H54 (cell line): ENCODE results near the gene PARS2.

Experiments used
- DNase-seq: peaks from one replicate; pipeline ENCODE4 v3.0.0; 2011; ENCODE audit warnings: low spot score, mixed read lengths; ENCODE audit not compliant: insufficient read length
- FAIRE-seq: peaks from 3 replicates; lab custom pipeline; 2011; peaks lifted over from hg19 to GRCh38; lab: Jason Lieb, UNC
- POLR2A ChIP-seq: IDR thresholded peaks from 2 replicates; pipeline ENCODE4 v1.6.1; 2011; ENCODE audit warnings: low read depth, mild to moderate bottlenecking, low read length

The PARS2 gene

DNA sequence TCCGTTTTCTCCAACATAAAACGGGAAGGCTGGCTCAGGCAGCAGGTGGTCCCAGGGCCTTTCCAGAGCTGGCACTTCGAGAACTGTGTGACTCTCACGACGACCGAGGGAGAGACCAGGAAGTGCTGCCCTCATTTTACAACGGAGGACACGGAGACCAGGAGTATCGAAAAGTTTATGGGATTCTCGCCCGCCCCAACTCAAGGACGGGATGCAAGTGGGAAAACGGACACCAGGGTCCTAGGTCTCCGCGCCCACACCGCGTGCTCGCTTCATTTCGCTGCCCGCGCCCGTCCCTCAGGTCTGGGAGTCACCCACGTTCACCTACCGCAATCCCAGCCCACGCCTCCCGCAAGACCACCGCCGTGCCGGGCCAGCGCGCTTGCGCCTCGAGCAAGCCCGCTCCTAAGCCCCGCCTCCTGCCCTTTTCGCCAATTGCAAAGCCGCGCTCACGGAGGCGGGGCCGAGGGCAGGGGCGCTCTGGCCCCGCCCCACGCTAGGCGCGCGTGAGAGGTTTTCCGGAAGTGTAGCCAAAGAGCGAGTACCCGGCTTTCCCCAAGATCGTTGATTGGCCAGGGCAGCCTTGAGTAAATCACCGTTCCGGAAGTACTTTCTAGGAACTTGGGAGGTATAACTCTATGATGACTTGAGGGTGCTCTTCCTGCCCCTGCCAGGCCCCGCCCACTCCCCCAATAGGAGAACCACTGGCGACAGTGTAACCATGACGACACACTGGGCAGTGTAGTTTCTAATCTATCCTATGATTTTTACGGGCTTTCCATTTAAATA lies at the start of gene PARS2:
Gene PARS2, minus strand, starts transcription at position 391 of the 789 bp plus-strand sequence. CDS start 5,362 bp downstream, outside the sequence.
- DNase-seq (peak; percentile 96), FAIRE-seq (peak; percentile 92)
- peak; percentile 90 for TF ChIP-seq POLR2A

DNA sequence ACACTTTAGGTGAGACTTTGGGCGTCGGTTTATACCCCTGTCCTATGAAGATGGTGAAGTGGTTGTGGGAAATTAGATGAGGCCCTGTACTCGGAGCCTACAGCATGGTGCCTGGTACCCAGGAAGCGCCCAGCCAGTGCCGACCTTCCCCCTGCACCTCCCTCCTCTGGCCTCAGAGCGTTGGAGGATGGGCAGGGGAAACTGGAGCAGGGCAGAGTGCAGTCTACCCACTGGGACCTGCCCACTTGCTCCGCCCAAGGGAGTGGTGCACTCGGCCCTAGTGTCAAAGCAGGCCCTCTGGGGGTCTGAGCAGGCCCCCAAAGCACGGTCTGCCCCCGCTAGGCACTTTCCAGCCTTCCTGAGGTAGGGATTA lies 49.8 kb upstream of the PARS2 start:
- no peak for FAIRE-seq

DNA sequence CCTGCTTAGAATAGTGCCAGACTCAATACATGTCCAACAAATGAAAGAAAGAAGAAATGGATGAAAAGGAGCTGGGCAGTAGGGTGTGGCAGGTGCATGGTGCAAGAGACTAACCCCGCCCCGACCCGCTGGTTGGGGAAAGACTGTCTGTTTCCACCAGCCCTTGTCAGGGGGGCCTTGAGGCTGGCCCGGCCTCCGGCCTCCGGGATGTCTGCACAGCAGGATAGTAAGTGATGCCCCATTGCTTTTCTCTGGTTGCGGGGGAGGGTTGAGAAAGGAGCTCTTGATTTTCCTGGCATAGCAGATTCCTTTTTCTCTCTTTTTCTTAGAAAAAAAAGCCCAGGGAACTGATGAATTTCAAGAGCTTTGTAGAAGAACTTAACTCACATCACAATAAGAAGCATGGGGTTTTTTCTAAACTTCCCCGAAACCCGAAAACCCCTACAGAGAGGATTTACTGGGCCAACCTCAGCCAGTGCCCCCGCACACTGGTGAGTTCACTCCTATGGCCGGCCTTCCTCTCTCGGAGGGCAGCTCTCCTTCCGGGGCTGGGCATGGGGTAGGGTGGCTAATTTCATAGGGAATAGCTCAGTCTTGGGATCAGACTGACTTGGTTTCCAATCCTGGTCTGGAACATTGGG lies 49.3 kb upstream of the PARS2 start:
- TF ChIP-seq POLR2A, result no peak
- no peak for FAIRE-seq

More for the DNA sequence above, 49.8 kb upstream of the PARS2 start:
- no peak for DNase-seq
- TF ChIP-seq POLR2A, result no peak

DNA sequence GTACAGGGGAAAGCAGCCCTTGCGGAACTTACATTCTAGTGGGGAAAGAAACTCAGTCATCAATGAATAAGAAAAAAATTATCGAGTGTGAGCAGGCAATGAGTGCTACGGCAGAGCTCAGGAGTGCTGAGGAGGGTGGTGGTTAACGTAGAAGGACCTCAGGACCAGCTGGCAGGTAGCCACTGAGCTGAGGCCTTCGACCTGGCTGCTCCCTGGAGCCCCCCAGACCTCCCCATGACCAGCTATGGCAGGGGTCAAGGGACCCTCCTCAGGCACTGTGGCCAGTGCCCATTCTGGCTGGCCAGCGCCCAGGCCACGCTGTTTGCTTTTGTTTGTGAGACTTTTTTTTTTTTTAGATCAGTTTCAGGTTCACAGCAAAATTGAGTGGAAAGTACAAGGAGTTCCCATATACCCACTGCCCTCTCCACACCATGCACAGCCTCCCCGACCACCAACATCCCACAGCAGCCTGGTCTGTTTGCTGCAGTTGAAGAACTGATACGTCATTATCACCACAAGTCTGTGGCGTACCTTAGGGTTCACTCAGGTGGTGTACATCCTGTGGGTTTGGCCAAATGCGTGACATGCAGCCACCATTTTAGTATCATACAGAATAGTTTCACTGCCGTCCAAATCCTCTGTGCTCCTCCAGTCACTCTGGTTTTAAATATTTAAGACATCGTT lies 48.6 kb upstream of the PARS2 start:
- FAIRE-seq (no peak), DNase-seq (no peak)
- no peak for TF ChIP-seq POLR2A

More for the DNA sequence above, 49.3 kb upstream of the PARS2 start:
- no peak for DNase-seq

DNA sequence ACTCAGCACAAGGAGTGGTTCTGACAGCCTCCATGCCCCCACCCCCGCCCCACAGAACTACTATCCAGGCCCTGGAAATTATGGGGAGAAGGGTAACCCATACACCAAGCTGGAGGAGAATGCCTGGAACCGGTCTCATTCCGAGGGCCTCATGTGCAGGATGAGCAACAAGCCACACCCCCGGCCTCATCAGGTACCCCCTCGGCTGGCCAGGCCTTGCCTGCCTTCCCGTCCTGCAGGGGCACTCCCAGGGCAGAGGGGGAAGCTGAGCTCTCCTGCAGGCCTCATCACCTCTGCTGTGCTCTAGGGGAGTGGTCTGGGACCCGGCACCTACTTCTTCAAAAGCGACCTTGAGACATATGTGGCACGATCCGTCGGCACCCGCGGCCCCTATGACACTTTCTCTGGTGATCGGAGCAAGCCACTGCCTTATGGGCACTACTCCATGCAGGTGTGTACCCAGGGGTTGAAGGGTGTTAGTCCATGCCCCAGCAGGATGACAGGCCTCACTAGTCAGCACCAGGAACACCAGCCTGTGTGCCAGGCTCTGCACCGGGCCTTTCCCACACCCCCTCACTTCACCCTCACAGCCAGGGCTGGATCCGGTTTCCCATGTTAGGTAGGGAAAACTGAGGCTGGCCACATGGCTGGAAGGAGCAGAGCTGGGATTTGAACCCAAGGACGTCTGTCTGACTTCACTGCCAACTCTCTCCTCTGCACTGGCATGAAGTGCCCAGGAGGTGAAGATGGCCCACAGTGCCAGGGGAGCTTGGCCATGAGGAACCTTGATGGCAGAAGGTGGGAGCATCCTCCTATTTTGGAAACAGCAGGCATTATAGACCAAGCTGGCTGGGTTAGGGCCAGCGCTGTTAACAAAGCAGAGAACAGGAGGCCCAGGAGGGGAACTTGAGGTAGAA lies 47.7 kb upstream of the PARS2 start:
- no peak for FAIRE-seq
- no peak for DNase-seq
- TF ChIP-seq POLR2A, result no peak

DNA sequence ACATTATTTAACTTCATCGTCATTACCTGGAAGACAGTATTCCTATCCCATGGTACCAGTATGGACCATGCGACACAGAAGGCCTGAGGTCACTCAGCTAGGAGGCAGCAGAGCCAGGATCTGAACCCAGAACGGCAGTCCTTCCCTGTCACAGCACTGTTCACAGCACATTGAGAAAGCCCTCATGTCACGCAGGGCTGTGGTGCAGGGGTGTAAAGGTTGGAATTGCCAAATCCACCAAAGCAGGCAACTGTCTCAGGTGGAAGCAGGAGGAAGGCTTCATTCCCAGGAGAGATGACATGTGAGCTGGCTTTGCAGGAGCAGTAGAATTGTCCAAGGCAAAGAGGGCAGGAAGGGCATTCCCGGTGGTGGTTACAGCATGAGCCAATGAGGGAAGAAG lies 46.7 kb upstream of the PARS2 start:
- DNase-seq, result no peak
- no peak for TF ChIP-seq POLR2A
- FAIRE-seq, result no peak

DNA sequence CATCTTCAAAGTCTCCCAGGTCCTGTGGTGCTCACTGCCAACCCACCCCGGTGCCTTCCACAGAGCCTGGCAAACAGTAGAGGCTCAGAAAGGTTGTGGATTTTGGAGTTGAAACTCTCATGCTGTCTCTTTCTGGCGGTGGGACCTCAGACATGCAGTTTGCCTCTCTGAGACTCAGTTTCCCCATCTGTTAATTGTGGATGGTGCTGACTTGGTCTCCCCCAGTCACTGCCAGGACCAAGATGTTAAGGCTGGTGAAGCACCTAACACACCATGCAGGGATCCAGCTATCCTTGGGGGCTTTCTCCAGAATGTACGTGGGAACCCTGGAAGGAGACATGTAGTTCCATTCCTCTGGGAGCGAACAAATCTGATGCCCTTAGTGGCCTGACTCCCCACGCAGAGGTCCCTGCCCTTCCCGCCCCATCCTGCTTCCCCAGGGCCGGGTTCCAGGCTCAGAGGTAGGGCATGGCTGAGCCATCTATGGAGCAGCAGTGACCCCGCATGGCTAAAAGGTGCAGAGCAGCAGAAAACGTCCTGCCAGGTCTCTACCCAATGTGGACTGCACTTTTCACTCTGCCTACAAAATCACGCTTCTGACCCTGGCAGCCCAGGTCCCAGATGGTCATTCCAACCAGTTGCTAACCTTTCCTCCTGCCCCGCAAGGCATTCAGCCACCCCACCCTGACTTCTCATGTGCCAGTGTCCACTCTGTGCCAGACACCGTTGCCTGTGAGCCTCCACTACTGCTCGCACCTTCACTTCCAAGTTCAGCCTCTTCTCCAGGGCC lies 46.0 kb upstream of the PARS2 start:
- DNase-seq, result peak; percentile 88
- peak; percentile 38 for FAIRE-seq
- TF ChIP-seq POLR2A, result no peak

DNA sequence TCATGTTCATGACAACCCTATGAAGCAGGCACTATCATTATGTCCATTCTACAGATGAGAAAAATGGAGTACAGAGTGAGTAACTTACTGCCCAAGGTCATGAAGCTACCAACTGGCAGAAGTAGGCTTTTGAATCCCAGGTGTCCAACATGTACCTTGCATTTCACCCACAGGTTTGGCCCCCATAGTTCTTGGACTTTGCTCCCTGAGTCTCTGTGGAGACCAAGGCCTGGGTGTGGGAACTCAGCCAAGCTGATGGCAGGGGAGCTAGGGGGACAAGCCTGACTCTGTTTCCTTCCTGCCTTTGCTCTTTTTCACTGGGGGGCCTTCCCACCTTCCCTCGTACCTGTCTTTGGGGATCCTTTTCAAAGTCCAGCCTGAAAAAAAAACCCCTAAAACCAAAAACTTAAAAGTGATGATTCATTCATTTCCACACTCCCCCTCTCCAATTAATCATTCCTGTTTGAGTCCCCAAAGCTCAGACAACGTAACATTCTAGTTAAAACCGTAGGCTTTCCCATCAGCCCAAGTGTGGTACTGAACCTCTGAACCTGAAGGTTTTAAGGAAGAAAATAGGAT lies 45.3 kb upstream of the PARS2 start:
- FAIRE-seq, result no peak
- no peak for TF ChIP-seq POLR2A

DNA sequence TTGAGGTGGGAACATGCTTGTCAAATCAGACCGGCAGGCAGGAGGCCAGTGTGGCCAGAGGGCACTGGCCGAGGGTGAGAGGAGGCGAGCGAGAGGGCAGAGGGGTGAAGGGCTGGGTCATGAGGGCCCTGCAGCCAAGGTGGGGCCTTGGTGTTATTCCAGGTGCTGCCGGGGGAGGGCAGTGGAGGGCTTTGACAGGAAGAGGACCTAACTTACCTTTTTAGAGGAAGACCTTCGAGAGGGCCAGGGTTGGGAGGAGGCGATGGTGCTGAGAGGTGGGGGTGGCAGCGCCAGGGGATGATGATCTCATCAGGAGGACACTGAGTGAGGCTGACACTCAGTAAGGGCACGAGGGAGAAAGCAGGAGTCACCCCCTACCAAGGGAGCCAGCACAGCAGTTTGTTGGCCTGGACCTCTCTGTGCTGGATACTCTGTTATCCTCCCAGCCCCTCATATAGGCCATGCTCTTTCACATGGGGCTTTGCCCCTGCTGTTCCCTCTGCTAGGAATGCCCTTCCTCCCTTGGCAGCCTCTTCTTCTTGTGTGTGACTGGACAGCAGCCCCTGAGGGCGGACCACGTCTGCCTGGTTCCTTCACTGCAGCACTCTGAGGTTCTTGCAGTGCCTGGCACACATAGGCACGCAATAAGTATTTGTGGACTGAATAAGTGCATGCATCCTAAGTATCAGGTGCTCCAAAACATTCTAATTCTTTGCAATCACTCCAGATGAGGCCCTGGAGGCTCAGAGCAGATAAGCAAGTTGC lies 44.3 kb upstream of the PARS2 start:
- no peak for TF ChIP-seq POLR2A
- DNase-seq (no peak), FAIRE-seq (no peak)

More for the DNA sequence above, 45.3 kb upstream of the PARS2 start:
- DNase-seq, result no peak

DNA sequence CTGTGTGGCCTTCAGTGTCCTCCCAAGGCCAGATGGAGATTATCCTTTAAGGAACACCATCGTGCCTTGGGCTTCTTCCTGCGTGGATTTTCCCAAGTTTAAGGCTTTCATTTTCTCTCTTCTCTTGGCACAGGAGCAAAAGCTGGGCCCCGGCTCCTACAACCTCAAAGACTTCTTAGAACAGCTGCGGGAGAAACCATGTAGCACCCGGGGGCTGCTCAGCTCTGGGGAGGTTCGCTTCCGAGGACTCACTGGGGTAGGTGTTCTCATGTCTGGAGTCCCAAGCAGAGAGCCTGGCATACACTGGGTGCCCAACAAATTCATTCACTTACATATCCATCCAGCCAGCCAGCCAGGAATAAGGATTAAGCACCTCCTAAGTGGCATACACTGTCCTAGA lies 43.4 kb upstream of the PARS2 start:
- TF ChIP-seq POLR2A, result no peak
- FAIRE-seq, result no peak

DNA sequence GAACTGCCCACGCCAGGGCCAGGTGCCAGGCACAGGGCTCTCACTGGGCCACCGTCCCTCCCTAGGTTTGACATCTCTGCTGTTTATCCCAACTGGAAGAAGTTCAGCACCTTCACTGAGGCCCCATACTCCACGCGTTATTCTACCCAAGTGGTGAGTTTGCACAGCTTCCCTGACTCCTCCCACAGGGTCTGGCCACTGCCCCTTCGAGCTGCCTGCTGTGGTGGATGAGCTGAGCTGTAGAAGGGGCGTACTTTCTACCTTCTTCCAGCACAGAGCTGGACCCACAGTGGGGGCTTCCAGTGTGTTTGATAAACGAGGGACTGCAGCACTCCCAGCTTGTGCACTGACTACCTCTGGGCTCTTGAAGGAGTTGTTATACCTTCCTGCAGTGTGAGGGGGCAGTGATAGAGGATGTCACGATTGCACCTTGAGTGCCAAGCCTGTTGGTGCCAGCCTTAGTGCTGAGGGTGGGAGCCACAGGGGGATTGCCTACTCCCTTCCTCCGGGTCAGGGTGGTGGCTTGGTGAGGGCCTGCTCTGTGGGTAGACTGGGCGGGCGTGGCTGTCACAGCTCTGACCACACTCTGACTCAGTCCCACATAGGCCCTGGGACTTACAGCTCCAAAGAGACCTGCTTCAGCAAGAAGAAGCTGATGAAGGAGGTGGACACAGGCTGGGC lies 42.7 kb upstream of the PARS2 start:
- TF ChIP-seq POLR2A, result no peak
- DNase-seq (peak; percentile 66), FAIRE-seq (no peak)

More for the DNA sequence above, 43.4 kb upstream of the PARS2 start:
- DNase-seq, result no peak
